ENCODE results near the gene ARHGAP22.

ARHGAP22 gene

DNA sequence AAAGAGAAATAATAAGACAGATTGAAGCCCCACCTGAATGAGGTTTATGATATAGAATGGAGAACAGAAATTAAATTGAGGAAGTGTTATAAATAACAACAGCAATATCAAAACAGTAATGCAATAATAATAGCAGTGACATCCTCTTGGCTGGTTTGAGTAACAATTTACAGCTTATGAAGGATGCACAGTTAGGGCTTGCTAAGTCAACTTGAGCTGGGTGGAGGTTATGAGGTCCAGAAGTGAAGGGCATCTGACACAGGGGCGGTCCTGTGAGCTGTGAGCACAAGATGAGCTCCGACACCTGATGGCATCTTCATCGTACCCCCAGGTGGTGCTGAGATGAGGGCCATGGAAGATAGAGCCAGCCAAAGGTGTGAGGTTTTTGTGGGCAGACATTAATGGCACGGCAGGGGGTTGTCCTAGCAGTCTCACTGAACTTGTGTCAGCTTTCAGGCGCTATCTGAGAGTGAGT, 30.5 kb downstream of the ARHGAP22 start:
- Histone ChIP-seq H3K9me3 (ENCODE audit: control insufficient read depth, insufficient read depth, low read length) (no peaks in the 10 kb centered on the region), H3K4me1 (ENCODE audit: insufficient read depth, low read length) (peaks cover 7% of the 10 kb centered on the region), H3K36me3 (ENCODE audit: insufficient read depth, low read length) (no peaks in the 10 kb centered on the region), H3K9ac (ENCODE audit: low read depth, low read length) (no peak overlapping the region)

GRCh38 chr10:48573045-48573444, 31.8 kb downstream of the ARHGAP22 start:
- Histone ChIP-seq H3K9ac (ENCODE audit: low read depth, low read length) (no peak overlapping the region), H3K9me3 (ENCODE audit: control insufficient read depth, insufficient read depth, low read length) (no peaks in the 10 kb centered on the region), H3K36me3 (ENCODE audit: insufficient read depth, low read length) (no peaks in the 10 kb centered on the region), H3K4me1 (ENCODE audit: insufficient read depth, low read length) (peaks cover under 1% of the 10 kb centered on the region; the same call in 1 of the 2 replicates)

GRCh38 chr10:48572414-48572813, 32.5 kb downstream of the ARHGAP22 start:
- Histone ChIP-seq H3K4me1 (ENCODE audit: insufficient read depth, low read length) (no peaks in the 10 kb centered on the region), H3K9ac (ENCODE audit: low read depth, low read length) (no peak overlapping the region), H3K9me3 (ENCODE audit: control insufficient read depth, insufficient read depth, low read length) (no peaks in the 10 kb centered on the region), H3K36me3 (ENCODE audit: insufficient read depth, low read length) (no peaks in the 10 kb centered on the region)

DNA sequence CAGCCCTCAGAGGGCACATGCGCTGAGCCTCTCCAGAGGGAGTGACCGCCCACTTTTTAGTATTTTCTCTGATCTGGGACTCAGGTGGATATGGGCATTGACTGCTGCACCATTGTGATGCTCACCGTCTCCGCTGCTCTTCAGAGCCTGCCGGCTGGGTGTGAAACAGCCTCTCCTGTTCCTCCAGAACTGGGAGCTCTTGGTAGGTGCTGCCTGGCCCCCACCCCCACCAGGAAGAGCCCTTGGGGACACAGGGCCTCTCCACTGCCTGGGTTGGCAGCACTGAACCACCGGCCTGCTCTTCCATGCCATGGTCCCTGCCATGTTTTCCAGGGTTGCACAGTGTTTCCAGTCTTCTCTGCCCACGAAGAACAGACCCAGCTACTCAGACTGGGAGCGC, 36.3 kb downstream of the ARHGAP22 start:
- H3K4me1 ChIP-seq (ENCODE audit: insufficient read depth, low read length): no peaks in the 10 kb centered on the region
- no peaks in the 10 kb centered on the region for H3K9me3 ChIP-seq (ENCODE audit: control insufficient read depth, insufficient read depth, low read length)
- no peaks in the 10 kb centered on the region for H3K36me3 ChIP-seq (ENCODE audit: insufficient read depth, low read length)
- no peak overlapping the region for H3K9ac ChIP-seq (ENCODE audit: low read depth, low read length)

DNA sequence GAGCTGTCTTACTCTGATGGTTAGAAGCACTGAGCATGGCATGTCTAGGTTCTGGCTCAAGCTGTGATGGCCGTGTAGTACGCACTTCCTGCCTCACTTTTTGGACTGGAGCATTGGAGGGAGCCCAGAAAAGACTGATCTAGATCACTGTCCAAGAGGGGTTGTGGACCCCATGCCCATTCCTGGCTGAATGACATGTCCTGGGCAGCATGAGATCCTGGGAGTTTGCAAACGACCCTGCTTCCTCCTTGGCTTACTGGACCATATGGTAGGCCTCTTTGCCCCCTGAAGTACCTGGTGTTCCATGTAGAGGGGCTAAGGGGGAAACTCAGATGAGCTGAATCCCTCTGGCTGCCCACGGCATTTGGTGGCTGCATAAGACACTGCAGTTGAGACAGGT, 36.7 kb downstream of the ARHGAP22 start:
- Histone ChIP-seq H3K9me3 (ENCODE audit: control insufficient read depth, insufficient read depth, low read length) (no peaks in the 10 kb centered on the region), H3K4me1 (ENCODE audit: insufficient read depth, low read length) (no peaks in the 10 kb centered on the region), H3K36me3 (ENCODE audit: insufficient read depth, low read length) (no peaks in the 10 kb centered on the region), H3K9ac (ENCODE audit: low read depth, low read length) (no peak overlapping the region)

DNA sequence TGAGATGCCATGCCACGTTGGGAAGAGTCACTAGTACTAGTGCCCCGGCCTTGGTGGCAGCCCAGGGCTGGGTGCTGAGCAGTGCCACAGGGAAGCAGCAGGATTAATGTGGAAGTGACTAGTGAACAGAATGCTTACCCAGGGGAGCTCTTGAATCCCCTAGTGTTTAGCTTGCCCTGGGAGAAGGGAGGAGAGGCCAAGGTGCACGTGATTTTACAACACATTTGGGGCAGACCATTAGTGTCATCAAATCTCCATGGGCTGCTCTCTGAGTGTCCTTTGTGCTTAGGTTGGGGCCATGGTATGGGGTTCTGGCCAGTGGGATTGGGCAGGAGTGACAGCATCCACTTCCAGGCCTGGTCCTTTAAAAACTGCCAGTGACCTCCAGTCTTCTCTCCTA, 37.5 kb downstream of the ARHGAP22 start:
- no peaks in the 10 kb centered on the region for H3K36me3 ChIP-seq (ENCODE audit: insufficient read depth, low read length)
- no peaks in the 10 kb centered on the region for H3K9me3 ChIP-seq (ENCODE audit: control insufficient read depth, insufficient read depth, low read length)
- no peaks in the 10 kb centered on the region for H3K4me1 ChIP-seq (ENCODE audit: insufficient read depth, low read length)
- no peak overlapping the region for H3K9ac ChIP-seq (ENCODE audit: low read depth, low read length)

DNA sequence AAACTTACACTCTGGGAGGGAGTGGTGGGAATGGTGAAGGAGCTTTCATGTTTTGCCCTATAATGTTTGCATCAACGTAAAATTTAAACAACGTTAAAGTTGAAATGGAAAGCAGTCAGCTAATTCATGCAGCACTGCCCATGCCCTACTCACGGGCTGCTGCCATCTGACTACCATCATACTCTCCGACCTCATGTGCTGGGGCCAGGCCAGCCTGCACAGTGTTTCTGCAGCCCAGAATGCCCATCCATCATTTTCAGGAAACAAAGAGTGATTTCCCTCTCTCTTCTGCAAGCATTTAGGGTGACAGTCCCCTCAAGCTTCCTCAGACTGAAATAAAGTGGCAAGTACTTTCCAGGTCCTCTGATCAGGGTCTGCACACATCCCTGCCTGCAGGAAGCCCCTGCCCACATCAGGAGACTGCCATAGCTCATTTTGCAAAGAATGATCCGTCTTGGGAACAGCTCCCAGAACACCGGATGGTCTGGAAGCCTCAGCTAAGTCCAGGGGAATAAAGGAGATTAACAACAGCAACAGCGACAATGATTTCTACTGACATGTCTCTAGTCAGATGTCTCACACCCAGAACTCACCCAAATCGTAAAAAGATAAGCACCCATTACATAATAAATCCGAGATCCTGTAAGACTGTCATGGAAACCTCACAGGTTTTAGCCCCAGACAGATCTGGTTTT, 40.3 kb downstream of the ARHGAP22 start:
- Histone ChIP-seq H3K36me3 (ENCODE audit: insufficient read depth, low read length) (no peaks in the 10 kb centered on the region), H3K9ac (ENCODE audit: low read depth, low read length) (no peak overlapping the region), H3K9me3 (ENCODE audit: control insufficient read depth, insufficient read depth, low read length) (no peaks in the 10 kb centered on the region), H3K4me1 (ENCODE audit: insufficient read depth, low read length) (no peaks in the 10 kb centered on the region)

- Histone ChIP-seq H3K9me3 (ENCODE audit: control insufficient read depth, insufficient read depth, low read length) (no peaks in the 10 kb centered on the region), H3K36me3 (ENCODE audit: insufficient read depth, low read length) (no peaks in the 10 kb centered on the region), H3K4me1 (ENCODE audit: insufficient read depth, low read length) (no peaks in the 10 kb centered on the region), H3K9ac (ENCODE audit: low read depth, low read length) (no peak overlapping the region)
Measured at GRCh38 chr10:48557511-48558123, 47.3 kb downstream of the ARHGAP22 start.

GRCh38 chr10:48556713-48557112, 48.2 kb downstream of the ARHGAP22 start:
- no peaks in the 10 kb centered on the region for H3K4me1 ChIP-seq (ENCODE audit: insufficient read depth, low read length)
- no peak overlapping the region for H3K9ac ChIP-seq (ENCODE audit: low read depth, low read length)
- no peaks in the 10 kb centered on the region for H3K9me3 ChIP-seq (ENCODE audit: control insufficient read depth, insufficient read depth, low read length)
- H3K36me3 ChIP-seq (ENCODE audit: insufficient read depth, low read length): no peaks in the 10 kb centered on the region

DNA sequence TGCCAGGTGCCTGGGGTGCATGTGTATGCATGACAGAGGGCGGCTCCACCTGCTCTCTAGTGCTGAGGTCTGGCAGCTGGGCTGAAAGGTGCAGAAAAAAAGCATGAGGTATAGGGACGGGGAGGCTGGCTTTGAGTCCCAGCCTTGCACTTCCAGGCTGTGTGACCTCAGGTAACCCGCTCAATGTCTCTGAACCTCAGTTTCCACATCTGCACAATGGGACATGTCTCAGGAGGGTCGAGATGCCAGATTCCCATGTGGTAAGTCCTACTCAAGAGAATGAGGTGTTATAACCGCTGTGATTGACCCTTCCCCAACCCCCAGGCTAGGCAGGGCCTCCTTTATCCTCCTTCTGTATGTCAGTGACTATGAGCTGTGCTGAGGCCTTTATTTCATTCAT, 48.8 kb downstream of the ARHGAP22 start:
- H3K4me1 ChIP-seq (ENCODE audit: insufficient read depth, low read length): 0 out of 2 replicates have a peak, but pooled peaks cover 4% of the 10 kb centered on the region
- no peaks in the 10 kb centered on the region for H3K9me3 ChIP-seq (ENCODE audit: control insufficient read depth, insufficient read depth, low read length)
- H3K9ac ChIP-seq (ENCODE audit: low read depth, low read length): no peak overlapping the region
- H3K36me3 ChIP-seq (ENCODE audit: insufficient read depth, low read length): no peaks in the 10 kb centered on the region

- H3K9me3 ChIP-seq (ENCODE audit: control insufficient read depth, insufficient read depth, low read length): no peaks in the 10 kb centered on the region
- H3K4me1 ChIP-seq (ENCODE audit: insufficient read depth, low read length): 0 out of 2 replicates have a peak, but pooled peaks cover 4% of the 10 kb centered on the region
- H3K36me3 ChIP-seq (ENCODE audit: insufficient read depth, low read length): no peaks in the 10 kb centered on the region
- H3K9ac ChIP-seq (ENCODE audit: low read depth, low read length): no peak overlapping the region
Measured at GRCh38 chr10:48555310-48556042, 49.4 kb downstream of the ARHGAP22 start.

- Histone ChIP-seq H3K4me1 (ENCODE audit: insufficient read depth, low read length) (0 out of 2 replicates have a peak, but pooled peaks cover 4% of the 10 kb centered on the region), H3K9ac (ENCODE audit: low read depth, low read length) (no peak overlapping the region), H3K9me3 (ENCODE audit: control insufficient read depth, insufficient read depth, low read length) (no peaks in the 10 kb centered on the region), H3K36me3 (ENCODE audit: insufficient read depth, low read length) (no peaks in the 10 kb centered on the region)
Measured at GRCh38 chr10:48554656-48555055, 50.2 kb downstream of the ARHGAP22 start.

GRCh38 chr10:48554246-48554645, 50.6 kb downstream of the ARHGAP22 start:
- Histone ChIP-seq H3K9me3 (ENCODE audit: control insufficient read depth, insufficient read depth, low read length) (no peaks in the 10 kb centered on the region), H3K4me1 (ENCODE audit: insufficient read depth, low read length) (0 out of 2 replicates have a peak, but pooled peaks cover 4% of the 10 kb centered on the region), H3K9ac (ENCODE audit: low read depth, low read length) (no peak overlapping the region), H3K36me3 (ENCODE audit: insufficient read depth, low read length) (no peaks in the 10 kb centered on the region)

GRCh38 chr10:48552946-48553564, 51.8 kb downstream of the ARHGAP22 start:
- Histone ChIP-seq H3K36me3 (ENCODE audit: insufficient read depth, low read length) (no peaks in the 10 kb centered on the region), H3K4me1 (ENCODE audit: insufficient read depth, low read length) (0 out of 2 replicates have a peak, but pooled peaks cover 4% of the 10 kb centered on the region), H3K9ac (ENCODE audit: low read depth, low read length) (no peak overlapping the region), H3K9me3 (ENCODE audit: control insufficient read depth, insufficient read depth, low read length) (no peaks in the 10 kb centered on the region)

Measured in ES-I3 (cell line).